Posterior vena cava (tissue), 2 donors: ENCODE results near the gene NFX1. TPM values are rescaled to one million over a fixed set of nuclear protein-coding genes. Genes with fewer than 3 reads are reported as not detected.

ENCODE experiments used
- DNase-seq: peaks from one replicate; pipeline ENCODE4 v3.0.0-alpha.2; 2020; ENCODE audit warnings: low spot score
- intact Hi-C, 2 donors: fragments of 100-400 bp; cut with DNase I; formaldehyde crosslinking; loops; one replicate each; pipeline versions ENCODE4 v1.14.1 to v1.14.2; 2022 to 2023
- total RNA-seq, 2 donors: library from RNA; stranded (reverse); fragmentation: NEBNext Ultra II Directional; extraction: Animal tissue kit (Norgen Biotek cat#: 25700); gene quantifications; one replicate each; pipeline ENCODE4 v1.2.1, GENCODE V29; 2021
- donor health status: DM: yes; HTN: yes; CAD: no.
- donor health status: DM: yes; HTN: yes; CAD: no.

The NFX1 gene
- total RNA-seq, 2 donors from 2014 or later: 30.1 to 37.2 TPM

DNA sequence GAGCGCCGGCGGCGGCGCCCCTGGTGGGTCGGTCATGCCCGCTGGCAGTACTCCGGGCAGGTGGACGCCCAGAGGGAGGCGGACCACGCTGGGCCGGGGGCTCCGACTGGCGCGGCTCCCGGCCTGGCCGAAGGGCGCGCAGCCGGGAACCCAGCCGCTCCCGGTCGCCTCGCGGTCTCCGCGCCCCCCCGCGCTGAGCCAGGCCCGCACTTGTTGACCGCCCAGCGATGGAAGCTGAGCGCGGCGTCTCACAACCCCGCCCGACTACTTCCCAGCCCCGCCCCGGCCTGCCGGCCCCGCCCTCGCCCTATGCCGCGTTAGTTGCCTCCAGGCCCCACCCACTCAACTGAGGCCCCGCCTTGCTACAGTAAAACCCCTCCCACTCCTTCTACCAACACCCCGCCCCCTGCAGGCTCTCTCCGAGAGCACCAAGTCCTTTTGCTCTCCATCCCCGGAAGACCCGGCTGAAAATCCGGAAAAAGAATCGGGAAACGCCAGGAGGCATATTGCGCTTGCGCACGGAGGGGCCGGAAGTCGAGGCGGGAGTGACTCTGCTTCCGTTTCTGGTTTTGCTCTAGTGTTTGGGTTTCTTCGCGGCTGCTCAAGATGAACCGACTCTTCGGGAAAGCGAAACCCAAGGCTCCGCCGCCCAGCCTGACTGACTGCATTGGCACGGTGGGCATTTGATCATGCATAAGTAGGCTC, 25.7 kb upstream of the NFX1 start, which contains the start of the genes BAG1 and CHMP5:
Gene BAG1 (minus strand): TSS at position 236 of the 705 bp plus-strand sequence.
Gene CHMP5 (plus strand): TSS at position 577 of the 705 bp plus-strand sequence. CDS start 30 bp downstream, at position 607.
- intact Hi-C loops: loop anchor here in 1 of 2 donors (5.0 kb wide), 1 partner anchor 1363 kb away; the partner anchor contains the start of gene ARID3C
- peak; percentile 100 for DNase-seq

GRCh38 chr9:33265211-33265865, 25.0 kb upstream of the NFX1 start:
- DNase-seq: no peak
- intact Hi-C loops: no loop called here

- DNase-seq: no peak
- intact Hi-C loops: no loop called here
Measured at GRCh38 chr9:33267151-33267767, 23.1 kb upstream of the NFX1 start.

DNA sequence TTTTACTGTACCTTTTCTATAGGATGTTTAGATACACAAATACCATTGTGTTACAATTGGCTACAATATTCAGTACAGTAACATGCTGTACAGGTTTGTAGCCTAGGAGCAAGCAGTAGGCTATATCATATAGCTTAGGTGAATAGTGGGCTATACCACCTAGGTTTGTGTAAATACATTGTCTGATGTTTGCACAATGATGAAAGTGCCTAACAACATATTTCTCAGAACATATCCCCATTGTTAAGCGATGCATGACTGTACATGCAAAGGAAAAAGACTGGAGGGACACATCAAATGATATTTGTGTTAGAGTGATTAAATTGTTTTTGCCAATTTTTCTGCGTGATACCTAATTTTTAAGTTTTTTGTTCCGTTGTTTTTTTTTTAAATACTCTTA, 20.2 kb upstream of the NFX1 start:
- intact Hi-C loops: no loop called here
- no peak for DNase-seq

- intact Hi-C loops: no loop called here
Measured at GRCh38 chr9:33272061-33272460, 18.3 kb upstream of the NFX1 start.

DNA sequence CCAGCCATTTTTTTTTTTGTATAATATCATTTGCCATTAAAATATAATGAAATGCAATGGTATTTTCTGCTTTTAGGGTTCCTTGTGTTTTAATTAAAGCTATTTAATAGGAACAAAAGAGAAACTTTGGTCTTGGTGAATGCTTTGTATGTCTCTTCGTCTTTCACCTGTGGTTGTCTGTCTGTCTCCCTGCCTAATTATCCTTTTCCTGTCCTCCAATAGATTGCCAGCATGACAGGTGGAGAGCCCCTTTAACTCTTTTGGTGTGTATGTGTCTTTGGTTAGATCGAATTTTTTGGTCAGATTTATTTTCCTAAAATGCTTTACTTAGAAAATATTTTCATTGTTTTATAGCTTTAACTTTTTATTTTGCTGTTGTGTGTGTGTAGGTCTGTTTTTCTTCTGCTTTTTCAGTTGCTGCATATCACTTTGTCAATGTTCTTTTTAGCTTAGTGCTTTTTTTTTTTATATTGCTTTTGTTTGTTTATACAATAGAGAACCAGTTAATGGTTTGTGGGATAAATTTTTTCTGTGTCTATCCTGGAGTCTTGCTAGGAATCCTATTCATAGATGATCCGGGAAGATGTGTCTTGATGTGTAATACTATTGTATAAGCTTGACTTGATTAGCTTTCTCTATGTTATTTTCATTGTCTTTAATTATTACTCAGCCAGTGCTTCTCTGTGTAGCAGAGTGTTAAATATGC, 16.9 kb upstream of the NFX1 start:
- intact Hi-C loops: no loop called here
- no peak for DNase-seq

More at GRCh38 chr9:33272061-33272460, 18.3 kb upstream of the NFX1 start:
- DNase-seq: no peak

DNA sequence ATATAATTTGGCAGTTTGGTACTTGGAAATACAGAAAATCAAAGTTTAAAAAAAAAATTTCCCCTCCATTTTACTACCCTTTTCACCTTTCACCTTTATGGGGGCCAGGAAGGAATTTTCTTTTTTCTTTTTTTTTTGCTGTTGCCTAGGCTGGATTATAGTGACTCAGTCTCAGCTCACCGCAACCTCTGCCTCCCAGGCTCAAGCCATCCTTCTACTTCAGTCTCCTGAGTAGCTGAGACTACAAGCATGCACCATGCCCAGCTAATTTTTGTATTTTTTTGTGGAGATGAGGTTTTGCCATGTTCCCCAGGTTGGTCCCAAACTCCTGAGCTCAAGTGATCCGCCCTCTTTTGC, 16.4 kb upstream of the NFX1 start:
- DNase-seq: no peak
- intact Hi-C loops: no loop called here

GRCh38 chr9:33277484-33277883, 12.8 kb upstream of the NFX1 start:
- intact Hi-C loops: no loop called here
- DNase-seq: no peak

DNA sequence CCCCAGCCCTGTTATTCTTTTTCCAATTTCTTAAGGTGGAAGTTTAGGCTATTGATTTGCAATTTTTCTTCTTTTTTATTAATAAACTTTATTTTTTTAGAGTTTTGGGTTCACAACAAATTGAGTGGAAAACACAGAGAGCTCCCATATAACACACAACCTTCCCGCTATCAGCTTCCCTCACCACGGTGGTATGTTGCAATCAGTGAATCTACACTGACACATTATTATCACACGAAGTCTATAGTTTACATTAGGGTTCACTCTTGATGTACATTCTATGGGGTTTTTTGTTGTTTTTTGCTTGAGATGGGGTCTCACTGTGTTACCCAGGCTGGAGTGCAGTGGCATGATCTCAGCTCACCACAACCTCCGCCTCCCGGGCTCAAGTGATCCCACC, 4.8 kb upstream of the NFX1 start:
- intact Hi-C loops: no loop called here

GRCh38 chr9:33287087-33287490, 3.2 kb upstream of the NFX1 start:
- no peak for DNase-seq
- intact Hi-C loops: no loop called here

More for the DNA sequence above, 4.8 kb upstream of the NFX1 start:
- no peak for DNase-seq

- intact Hi-C loops: no loop called here
- no peak for DNase-seq
Measured at GRCh38 chr9:33288235-33288634, 2.1 kb upstream of the NFX1 start.

DNA sequence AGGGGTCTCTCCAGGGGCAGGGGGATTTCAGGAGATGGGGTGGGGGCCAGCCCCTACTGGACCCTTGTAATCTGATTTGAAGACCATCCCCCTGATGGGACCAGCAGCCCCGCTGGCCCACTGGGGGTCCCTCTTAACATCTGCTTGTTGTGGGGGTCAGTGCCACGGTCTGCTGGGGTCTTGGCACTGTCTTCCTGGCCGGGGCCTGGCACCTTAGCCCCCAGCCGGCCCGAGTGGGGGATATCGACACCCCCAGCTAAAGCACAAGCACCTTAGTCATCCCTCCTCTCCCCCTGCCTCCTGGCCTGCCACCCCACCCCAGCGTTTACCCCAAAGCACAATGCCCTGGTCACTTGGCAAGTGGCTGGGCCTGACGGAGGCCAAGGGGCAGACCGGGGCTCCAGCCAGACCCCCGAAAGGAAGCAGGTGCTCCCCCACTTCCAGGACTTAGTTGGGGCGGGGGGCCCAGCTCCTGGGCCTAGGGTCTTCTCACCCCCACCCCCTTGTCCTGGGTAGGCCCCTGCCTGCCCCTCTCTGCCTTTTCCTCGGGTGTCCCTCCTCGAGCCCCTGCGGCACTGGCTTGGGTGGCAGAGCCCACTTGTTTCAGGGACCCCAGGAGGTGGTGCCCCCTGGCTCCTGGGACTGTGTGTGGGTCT, 1.4 kb upstream of the NFX1 start:
- no peak for DNase-seq
- intact Hi-C loops: no loop called here

DNA sequence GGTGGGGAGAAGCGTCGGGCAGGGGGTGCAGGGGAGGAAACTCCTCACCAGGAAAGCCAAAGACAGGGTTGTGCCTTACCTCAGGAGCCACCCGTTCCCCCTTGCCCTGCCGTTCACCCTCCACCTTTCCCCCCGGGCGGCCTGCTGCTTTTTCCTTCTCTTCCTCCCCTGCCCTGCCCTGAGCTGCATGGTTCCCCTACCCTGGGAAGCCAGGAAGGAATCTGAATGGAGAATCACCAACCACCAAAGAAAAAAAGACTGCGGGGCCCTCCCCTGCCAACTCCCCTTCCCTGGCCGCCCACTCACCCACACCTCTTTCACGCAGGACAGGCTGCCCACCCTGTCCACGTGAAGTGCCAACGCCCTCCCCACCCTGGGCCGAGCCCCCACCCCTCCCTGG, 820 bp upstream of the NFX1 start:
- intact Hi-C loops: no loop called here
- no peak for DNase-seq

GRCh38 chr9:33289936-33290246, 425 bp upstream of the NFX1 start:
- no peak for DNase-seq
- intact Hi-C loops: no loop called here

DNA sequence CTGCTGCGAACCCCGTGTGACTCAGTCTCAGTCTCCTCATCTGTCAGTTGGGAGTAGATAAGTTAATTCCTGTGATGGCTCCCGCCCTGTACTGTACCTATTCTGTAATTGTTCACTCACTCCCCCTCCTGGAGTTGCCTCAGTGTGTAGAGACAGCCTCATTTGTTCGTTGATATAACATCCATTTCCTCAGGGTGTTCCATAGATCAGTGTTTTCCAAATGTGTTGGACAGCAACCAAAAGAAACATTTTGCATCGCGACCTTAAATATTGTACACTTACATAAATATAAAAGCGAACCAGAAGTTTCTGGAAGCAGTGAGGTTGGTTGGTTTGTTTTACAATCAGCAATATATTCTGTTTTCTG, 698 bp downstream of the NFX1 start:
- intact Hi-C loops: no loop called here
- DNase-seq: no peak

- DNase-seq: no peak
- intact Hi-C loops: loop anchor here in 1 of 2 donors (1.0 kb wide), 1 partner anchor 33 kb away; no protein-coding TSS in a partner anchor
Measured at GRCh38 chr9:33291901-33292300, 1.6 kb downstream of the NFX1 start.

GRCh38 chr9:33293782-33294181, 3.5 kb downstream of the NFX1 start:
- no peak for DNase-seq
- intact Hi-C loops: no loop called here

DNA sequence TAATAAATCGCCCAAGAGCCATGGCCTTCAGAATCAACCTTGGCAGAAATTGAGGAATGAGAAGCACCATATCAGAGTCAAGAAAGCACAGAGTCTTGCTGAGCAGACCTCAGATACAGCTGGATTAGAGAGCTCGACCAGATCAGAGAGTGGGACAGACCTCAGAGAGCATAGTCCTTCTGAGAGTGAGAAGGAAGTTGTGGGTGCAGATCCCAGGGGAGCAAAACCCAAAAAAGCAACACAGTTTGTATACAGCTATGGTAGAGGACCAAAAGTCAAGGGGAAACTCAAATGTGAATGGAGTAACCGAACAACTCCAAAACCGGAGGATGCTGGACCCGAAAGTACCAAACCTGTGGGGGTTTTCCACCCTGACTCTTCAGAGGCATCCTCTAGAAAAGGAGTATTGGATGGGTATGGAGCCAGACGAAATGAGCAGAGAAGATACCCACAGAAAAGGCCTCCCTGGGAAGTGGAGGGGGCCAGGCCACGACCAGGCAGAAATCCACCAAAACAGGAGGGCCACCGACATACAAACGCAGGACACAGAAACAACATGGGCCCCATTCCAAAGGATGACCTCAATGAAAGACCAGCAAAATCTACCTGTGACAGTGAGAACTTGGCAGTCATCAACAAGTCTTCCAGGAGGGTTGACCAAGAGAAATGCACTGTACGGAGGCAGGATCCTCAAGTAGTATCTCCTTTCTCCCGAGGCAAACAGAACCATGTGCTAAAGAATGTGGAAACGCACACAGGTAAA, 4.5 kb downstream of the NFX1 start:
- no peak for DNase-seq
- intact Hi-C loops: no loop called here

DNA sequence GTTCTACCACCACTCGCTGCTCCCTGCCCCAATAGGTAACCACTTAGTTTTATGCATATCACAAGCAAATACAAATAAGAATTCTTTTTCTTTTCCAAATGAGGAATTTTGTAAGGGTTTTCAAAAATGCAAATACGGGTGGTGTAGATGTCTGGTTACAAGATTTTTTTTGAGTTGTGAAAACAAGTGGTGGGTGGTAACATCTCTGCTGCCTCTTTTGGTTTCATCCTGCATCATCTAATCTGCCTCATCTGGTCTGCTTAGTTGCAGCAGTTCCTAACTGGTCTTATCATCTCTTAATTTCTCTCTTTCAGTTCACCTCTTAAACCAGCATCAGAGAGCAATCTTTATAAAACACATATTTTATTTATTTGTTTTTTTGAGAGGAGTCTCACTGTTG, 5.3 kb downstream of the NFX1 start:
- DNase-seq: no peak
- intact Hi-C loops: no loop called here
